Heart right ventricle (tissue), 16 donors: Measurements from ENCODE around the gene GALNTL6. TPM values are rescaled to one million over a fixed set of nuclear protein-coding genes. Genes with fewer than 3 reads are reported as not detected.

ENCODE experiments used
- ATAC-seq, 8 donors: fragments of 200-7000 bp; cut with Tn5 transposase; one replicate each; pipeline ENCODE4 v1.9.1; 2020; ENCODE audit warnings: mild to moderate bottlenecking in 8 of 8, moderate library complexity in 8 of 8, moderate number of reproducible peaks in 1 of 8
- DNase-seq, 2 donors: peaks; one replicate each; pipeline ENCODE4 v3.0.0-alpha.2; 2020
- H3K27ac ChIP-seq, 10 donors: fragments of 200-600 bp; sonication (generic) in 2 of 10; one replicate each; pipeline versions ENCODE4 v1.5.0 to v1.8.0; 2020 to 2022; ENCODE audit warnings: mild to moderate bottlenecking in 3 of 10
- H3K27me3 ChIP-seq, 7 donors: fragments of 200-600 bp; one replicate each; pipeline ENCODE4 v1.8.0; 2021 to 2022; ENCODE audit warnings: mild to moderate bottlenecking in 2 of 7
- H3K36me3 ChIP-seq, 9 donors: fragments of 200-600 bp; sonication (generic) in 1 of 9; one replicate each; pipeline versions ENCODE4 v1.5.0 to v1.8.0; 2020 to 2022; ENCODE audit warnings: mild to moderate bottlenecking in 2 of 9
- H3K4me1 ChIP-seq, 9 donors: fragments of 200-600 bp; sonication (generic) in 1 of 9; one replicate each; pipeline versions ENCODE4 v1.5.0 to v1.8.0; 2020 to 2022; ENCODE audit warnings: mild to moderate bottlenecking in 4 of 9
- H3K4me3 ChIP-seq, 10 donors: fragments of 200-600 bp; sonication (generic) in 2 of 10; one replicate each; pipeline versions ENCODE4 v1.5.0 to v1.8.0; 2020 to 2022; ENCODE audit warnings: mild to moderate bottlenecking in 7 of 10, moderate library complexity in 2 of 10
- H3K9me3 ChIP-seq, 11 donors: fragments of 200-600 bp in 10 of 11; sonication (generic) in 2 of 11; one replicate each; pipeline versions ENCODE4 v1.5.0 to v1.8.0; 2013 to 2022; ENCODE audit warnings: mild to moderate bottlenecking in 2 of 11, control low read depth in 1 of 11, moderate library complexity in 1 of 11
- WGBS, 2 donors: extraction: QIAGEN DNeasy Blood & Tissue Kit; methylation state at CpG; one replicate each; pipeline ENCODE4 v1.1.7; 2013; ENCODE audit warnings: inconsistent platforms in 1 of 2; 5-methylcytosine and 5-hydroxymethylcytosine counted together
- intact Hi-C, 10 donors: fragments of 100-400 bp; cut with DNase I; formaldehyde crosslinking; loops; one replicate each; pipeline versions ENCODE4 v1.11.1 to v1.14.2; 2022
- polyA plus RNA-seq, 2 donors: library from polyadenylated mRNA; stranded (reverse); fragments of 200-250 nt; gene quantifications; one replicate each; pipeline ENCODE4 v1.2.3, GENCODE V29; 2013
- total RNA-seq, 10 donors: library from RNA; stranded (reverse); fragmentation: NEBNext Ultra II Directional in 3 of 10; extraction: Animal tissue kit (Norgen Biotek cat#: 25700) in 3 of 10; gene quantifications; one replicate each; pipeline versions ENCODE4 v1.2.1 to v1.2.4, GENCODE V29; 2021 to 2023
- TF ChIP-seq, protein P1 (sequence below), 9 donors: fragments of 200-600 bp; sonication (generic) in 2 of 9; IDR thresholded peaks; one replicate each; pipeline versions ENCODE4 v1.5.0 to v1.8.0; 2021 to 2022; ENCODE audit warnings: antibody characterized with exemption in 9 of 9, mild to moderate bottlenecking in 5 of 9, moderate library complexity in 1 of 9
- donor health status: Arrhythmogenic right ventricular cardiomyopathy.
- donor health status: ischemic (EF 13 %, LVEDD 7.1; RV severe dilation, severe dysfunction).
- donor health status: healthy with polysubstance abuse.
- donor health status: DM: no; HTN: yes; CAD: no.
- donor health status: DM: no; HTN: no; CAD: no.
- donor health status: ischemic (EF 25% LVEDD 6.9; RV normal size, moderate dysfunction).
- donor health status: ischemic (EF 25% LVEDD 5.7; RV mildly dilated, moderate dysfunction).
- donor health status: healthy.
- donor health status: DM: yes; HTN: yes; CAD: no.
- donor health status: Ischemic cardiomyopathy.
- donor health status: ischemic (EF 35%, LVEDD 5.7; RV mildly dilated, moderate dysfunction).
- donor health status: nonischemic (EF 11% LVEDD 7.7; RV severe dilation, severe dysfunction).
- donor health status: DM: yes; HTN: yes; CAD: no.
- donor health status: PGD.
- donor health status: ischemic (EF 29% LVEDD 5.4; RV normal size, mild dysfunction).
- donor health status: nonischemic (EF 23%, LVEDD 6.1; RV moderate dilation, normal function).

GALNTL6 gene
- total and polyA plus RNA-seq, 12 donors: 0.14 to 2.6 (median 0.49) TPM; not detected in 6

DNA sequence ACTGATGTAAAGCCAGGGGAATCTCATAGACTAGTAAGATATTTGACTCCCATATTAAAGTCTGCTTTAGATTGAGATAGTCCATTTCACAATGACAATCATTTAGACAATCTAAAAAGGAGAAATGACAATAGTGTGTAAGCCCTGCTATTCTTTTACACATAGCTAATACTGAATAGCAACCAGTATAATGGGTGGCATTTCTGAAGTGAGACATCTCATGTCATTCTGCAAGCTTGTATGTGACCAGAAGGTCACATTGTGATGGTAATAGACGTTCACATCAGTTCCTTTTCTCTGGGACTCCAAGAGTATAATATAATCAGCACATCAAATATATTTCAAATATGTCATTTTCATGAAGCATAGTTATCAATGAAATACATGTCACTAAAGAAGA, 440.2 kb downstream of the GALNTL6 start:
- H3K36me3 ChIP-seq: no peaks in the 10 kb centered on the region
- H3K4me1 ChIP-seq: no peaks in the 10 kb centered on the region
- H3K9me3 ChIP-seq: peaks cover 0 to 13% (median 0%) of the 10 kb centered on the region in 11 donors
- DNase-seq (no peak), ATAC-seq (no peak)
- no peaks in the 10 kb centered on the region for H3K27me3 ChIP-seq
- intact Hi-C loops: no loop called here
- H3K27ac ChIP-seq: no peak overlapping the region
- TF ChIP-seq, protein P1, sequence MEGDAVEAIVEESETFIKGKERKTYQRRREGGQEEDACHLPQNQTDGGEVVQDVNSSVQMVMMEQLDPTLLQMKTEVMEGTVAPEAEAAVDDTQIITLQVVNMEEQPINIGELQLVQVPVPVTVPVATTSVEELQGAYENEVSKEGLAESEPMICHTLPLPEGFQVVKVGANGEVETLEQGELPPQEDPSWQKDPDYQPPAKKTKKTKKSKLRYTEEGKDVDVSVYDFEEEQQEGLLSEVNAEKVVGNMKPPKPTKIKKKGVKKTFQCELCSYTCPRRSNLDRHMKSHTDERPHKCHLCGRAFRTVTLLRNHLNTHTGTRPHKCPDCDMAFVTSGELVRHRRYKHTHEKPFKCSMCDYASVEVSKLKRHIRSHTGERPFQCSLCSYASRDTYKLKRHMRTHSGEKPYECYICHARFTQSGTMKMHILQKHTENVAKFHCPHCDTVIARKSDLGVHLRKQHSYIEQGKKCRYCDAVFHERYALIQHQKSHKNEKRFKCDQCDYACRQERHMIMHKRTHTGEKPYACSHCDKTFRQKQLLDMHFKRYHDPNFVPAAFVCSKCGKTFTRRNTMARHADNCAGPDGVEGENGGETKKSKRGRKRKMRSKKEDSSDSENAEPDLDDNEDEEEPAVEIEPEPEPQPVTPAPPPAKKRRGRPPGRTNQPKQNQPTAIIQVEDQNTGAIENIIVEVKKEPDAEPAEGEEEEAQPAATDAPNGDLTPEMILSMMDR (IDR thresholded peaks at IDR 0.05): no peak
- WGBS, 2 donors: 35 to 39% methylated on average over 1 of the region's 1 CpG
- no peak overlapping the region for H3K4me3 ChIP-seq

DNA sequence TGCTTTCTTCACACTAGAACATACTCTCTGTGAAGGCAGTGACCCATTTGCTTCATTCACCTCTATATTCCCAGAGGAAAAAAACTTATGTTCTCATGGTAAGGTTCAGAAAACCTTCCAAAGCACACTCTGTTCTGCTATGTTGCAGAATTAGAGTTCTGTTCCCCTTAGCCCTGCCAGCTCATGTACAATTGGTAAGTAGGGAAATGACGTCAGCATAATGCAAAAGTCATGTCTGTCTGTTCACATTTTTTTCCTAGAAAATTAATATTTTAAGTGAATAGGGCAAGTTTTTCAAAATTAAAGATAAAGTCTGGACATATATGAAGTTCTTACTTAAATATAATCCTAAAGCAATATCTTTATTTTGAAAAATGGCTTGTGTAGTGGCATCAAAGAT, 443.6 kb downstream of the GALNTL6 start:
- intact Hi-C loops: no loop called here

DNA sequence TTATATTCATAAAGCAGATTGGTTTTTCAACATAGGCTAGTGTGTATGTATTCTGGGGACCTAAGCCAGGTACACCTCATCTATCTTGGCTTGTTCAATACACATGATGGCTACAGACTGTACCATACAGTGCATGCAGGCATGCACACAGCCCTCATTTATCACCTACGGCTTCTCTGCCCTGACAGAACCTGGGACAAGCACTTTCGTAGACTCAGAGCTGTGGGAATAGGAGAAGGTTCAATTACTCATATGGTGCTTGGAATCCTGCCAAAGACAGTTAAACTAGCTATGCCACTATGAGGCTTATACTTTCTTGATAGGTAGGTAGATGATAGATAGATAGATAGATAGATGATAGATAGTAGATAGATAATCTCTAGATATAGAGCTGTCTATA, 457.2 kb downstream of the GALNTL6 start:
- Histone ChIP-seq H3K4me1 (no peaks in the 10 kb centered on the region), H3K27me3 (no peaks in the 10 kb centered on the region), H3K4me3 (no peak overlapping the region), H3K9me3 (peaks cover 0 to 3% (median 0%) of the 10 kb centered on the region in 11 donors), H3K36me3 (no peaks in the 10 kb centered on the region), H3K27ac (no peak overlapping the region)
- intact Hi-C loops: no loop called here
- TF ChIP-seq, protein P1 (IDR thresholded peaks at IDR 0.05): no peak
- WGBS, 2 donors: 68% methylated on average over 2 of the region's 2 CpGs
- DNase-seq (no peak), ATAC-seq (no peak)

More for the DNA sequence above, 443.6 kb downstream of the GALNTL6 start:
- H3K4me1 ChIP-seq: no peaks in the 10 kb centered on the region
- no peak overlapping the region for H3K27ac ChIP-seq
- no peak overlapping the region for H3K4me3 ChIP-seq
- TF ChIP-seq, protein P1 (IDR thresholded peaks at IDR 0.05): no peak
- 74 to 75% methylated on average over 1 of the region's 1 CpG for WGBS, 2 donors
- ATAC-seq (no peak), DNase-seq (no peak)
- no peaks in the 10 kb centered on the region for H3K36me3 ChIP-seq
- peaks cover 0 to 8% (median 0%) of the 10 kb centered on the region in 11 donors for H3K9me3 ChIP-seq
- no peaks in the 10 kb centered on the region for H3K27me3 ChIP-seq

DNA sequence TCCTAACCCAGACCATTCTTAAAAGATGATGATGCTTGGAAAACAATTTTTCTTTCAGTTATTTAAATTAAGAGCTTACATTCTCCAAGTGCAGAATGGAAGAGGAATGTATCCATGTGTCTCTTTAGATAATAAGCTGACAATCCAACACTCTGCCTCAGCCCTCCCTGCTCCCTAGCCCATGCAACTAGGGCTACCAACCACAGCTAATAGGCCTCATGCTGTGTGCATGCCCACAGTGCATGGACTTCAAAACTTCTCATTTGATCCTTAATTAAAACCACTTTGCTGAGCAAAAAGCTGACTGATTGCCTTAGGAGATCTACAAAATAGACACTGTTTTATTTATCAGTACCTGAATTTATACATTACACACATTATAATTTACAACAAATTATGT, 473.9 kb downstream of the GALNTL6 start:
- Histone ChIP-seq H3K9me3 (no peaks in the 10 kb centered on the region), H3K4me3 (no peak overlapping the region), H3K27me3 (no peaks in the 10 kb centered on the region), H3K27ac (no peak overlapping the region), H3K4me1 (no peaks in the 10 kb centered on the region), H3K36me3 (no peaks in the 10 kb centered on the region)
- TF ChIP-seq, protein P1 (IDR thresholded peaks at IDR 0.05): no peak
- DNase-seq (no peak), ATAC-seq (no peak)
- intact Hi-C loops: no loop called here
